HepG2 (cell line): ENCODE results near the gene CPNE4. TPM values are rescaled to one million over a fixed set of nuclear protein-coding genes. Genes with fewer than 3 reads are reported as not detected.

ENCODE experiments used
- ATAC-seq: fragments of 200-7000 bp; cut with Tn5 transposase; 3 replicates; pipeline ENCODE4 v1.9.1; 2020; ENCODE audit warnings: mild to moderate bottlenecking, moderate library complexity
- BruUV-seq: library from RNA; stranded (reverse); fragments of 400-500 nt; replicated peaks from 2 replicates; lab custom pipeline; 2021; lab: Mats Ljungman, UMichigan
- CTCF ChIA-PET: fragments of 300-600 bp; formaldehyde crosslinking; extraction: SDS; loops from one replicate; lab custom pipeline; 2021; ENCODE audit warnings: low total read pairs, inconsistent platforms, low intra/inter-chr PET ratio; lab: Yijun Ruan, JAX
- POLR2A ChIA-PET: fragments of 350-600 bp; sonication (Branson Sonifier 250); formaldehyde crosslinking; loops from one replicate; lab custom pipeline; 2020; ENCODE audit warnings: antibody characterized with exemption, inconsistent platforms; lab: Yijun Ruan, JAX
- DNase-seq: peaks from one replicate; pipeline ENCODE4 v3.0.0-alpha.2; 2015; ENCODE audit warnings: low spot score
- FAIRE-seq: peaks from 3 replicates; lab custom pipeline; 2011; peaks lifted over from hg19 to GRCh38; lab: Jason Lieb, UNC
- H2AFZ ChIP-seq: one replicate; pipeline ENCODE4 v1.6.1; 2011; ENCODE audit warnings: low read length, inconsistent platforms
- H3K27ac ChIP-seq: fragments of 300-600 bp; 3 replicates; pipeline ENCODE4 v1.8.0; 2011; ENCODE audit warnings: mixed run types, mild to moderate bottlenecking, mixed read lengths, low read length, inconsistent platforms; ENCODE audit not compliant: insufficient read depth; ENCODE audit errors: extremely low read length
- H3K27me3 ChIP-seq, 2 experiments: fragments of 200-600 bp in 1 of 2; 2 replicates in 1 of 2; 3 replicates in 1 of 2; pipeline versions ENCODE4 v1.6.0 to v1.8.0; 2011; ENCODE audit warnings: low read length in 2 of 2, mild to moderate bottlenecking in 2 of 2, moderate library complexity in 2 of 2, inconsistent platforms in 1 of 2; ENCODE audit not compliant: insufficient read depth in 2 of 2, control insufficient read depth in 1 of 2
- H3K36me3 ChIP-seq, 2 experiments: fragments of 200-600 bp in 1 of 2; replicated peaks in 1 of 2; 2 replicates in 1 of 2; 3 replicates in 1 of 2; pipeline versions ENCODE4 v1.5.1 to v1.8.0; 2011; ENCODE audit warnings: low read length in 2 of 2, inconsistent platforms in 1 of 2; ENCODE audit not compliant: insufficient read depth in 2 of 2, control insufficient read depth in 1 of 2
- H3K4me1 ChIP-seq: 2 replicates; pipeline ENCODE4 v1.5.1; 2012; ENCODE audit warnings: low read length, inconsistent platforms; ENCODE audit not compliant: insufficient read depth
- H3K4me2 ChIP-seq: 2 replicates; pipeline ENCODE4 v1.6.0; 2011; ENCODE audit warnings: low read depth, low read length, inconsistent platforms
- H3K4me3 ChIP-seq, 3 experiments: fragments of 200-600 bp in 1 of 3; sonication (generic), shearing (Covaris generic) in 1 of 3; replicated peaks in 1 of 3; 2 replicates each; pipeline ENCODE4 v1.5.1; 2011 to 2016; ENCODE audit warnings: low read length in 3 of 3, inconsistent platforms in 2 of 3, low read depth in 2 of 3, mild to moderate bottlenecking in 2 of 3, control low read depth in 1 of 3, mixed read lengths in 1 of 3; ENCODE audit not compliant: insufficient read depth in 1 of 3
- H3K79me2 ChIP-seq: one replicate; pipeline ENCODE4 v1.6.1; 2011; ENCODE audit warnings: low read length, inconsistent platforms; ENCODE audit not compliant: insufficient read depth
- H3K9ac ChIP-seq: 2 replicates; pipeline ENCODE4 v1.6.0; 2011; ENCODE audit warnings: mild to moderate bottlenecking, low read depth, low read length, inconsistent platforms; ENCODE audit not compliant: insufficient read depth
- H3K9me3 ChIP-seq: 2 replicates; pipeline ENCODE4 v1.5.1; 2012; ENCODE audit warnings: mild to moderate bottlenecking, low read length
- H4K20me1 ChIP-seq: 2 replicates; pipeline ENCODE4 v1.6.0; 2011; ENCODE audit warnings: inconsistent platforms, mild to moderate bottlenecking, low read length, moderate library complexity; ENCODE audit not compliant: insufficient read depth
- AKAP8 ChIP-seq: sonication (generic); formaldehyde crosslinking; IDR thresholded peaks from 2 replicates; pipeline ENCODE4 v1.5.1; 2020; ENCODE audit warnings: mild to moderate bottlenecking, missing genetic modification reagents
- ATF4 ChIP-seq, 2 experiments: fragments of 450-650 bp in 1 of 2; sonication (generic) in 1 of 2; formaldehyde crosslinking; IDR thresholded peaks; 2 replicates each; pipeline versions ENCODE4 v1.5.0 to v1.8.0; 2020 to 2022; ENCODE audit warnings: mild to moderate bottlenecking in 1 of 2, missing genetic modification reagents in 1 of 2
- DNMT1 ChIP-seq: sonication (generic); formaldehyde crosslinking; IDR thresholded peaks from 2 replicates; pipeline ENCODE4 v1.5.1; 2020; ENCODE audit warnings: mild to moderate bottlenecking, missing genetic modification reagents
- KDM2A ChIP-seq: sonication (generic); formaldehyde crosslinking; IDR thresholded peaks from 2 replicates; pipeline ENCODE4 v1.4.0; 2020; ENCODE audit warnings: low read depth, missing genetic modification reagents, borderline replicate concordance
- KLF15 ChIP-seq: sonication (generic); formaldehyde crosslinking; IDR thresholded peaks from 2 replicates; pipeline ENCODE4 v1.8.1; 2023; ENCODE audit warnings: borderline replicate concordance, mild to moderate bottlenecking, inconsistent platforms, missing genetic modification reagents, mixed read lengths
- SRSF9 ChIP-seq: fragments of 200-400 bp; formaldehyde crosslinking; IDR thresholded peaks from 2 replicates; pipeline ENCODE4 v1.6.1; 2018; ENCODE audit warnings: borderline replicate concordance, mild to moderate bottlenecking, low read depth, low read length; ENCODE audit not compliant: insufficient read depth, poor library complexity, severe bottlenecking
- USF2 ChIP-seq, 2 experiments: sonication (generic) in 1 of 2; formaldehyde crosslinking in 1 of 2; IDR thresholded peaks; 2 replicates each; pipeline versions ENCODE4 v1.5.1 to v1.6.1; 2011 to 2020; ENCODE audit warnings: borderline replicate concordance in 1 of 2, low read depth in 1 of 2, low read length in 1 of 2, mild to moderate bottlenecking in 1 of 2, missing genetic modification reagents in 1 of 2, moderate library complexity in 1 of 2
- ZBTB39 ChIP-seq: sonication (generic); formaldehyde crosslinking; IDR thresholded peaks from 2 replicates; pipeline ENCODE4 v1.5.0; 2020; ENCODE audit warnings: missing genetic modification reagents
- ZNF484 ChIP-seq: sonication (generic); formaldehyde crosslinking; IDR thresholded peaks from 2 replicates; pipeline ENCODE4 v1.5.1; 2020; ENCODE audit warnings: mild to moderate bottlenecking, low read depth, missing genetic modification reagents, borderline replicate concordance
- ZNF530 ChIP-seq: sonication (generic); formaldehyde crosslinking; IDR thresholded peaks from 2 replicates; pipeline ENCODE4 v1.5.0; 2020; ENCODE audit warnings: low read depth, mild to moderate bottlenecking, missing genetic modification reagents
- ZNF790 ChIP-seq: sonication (generic); formaldehyde crosslinking; IDR thresholded peaks from 2 replicates; pipeline ENCODE4 v1.8.0; 2022; ENCODE audit warnings: missing genetic modification reagents, mild to moderate bottlenecking, borderline replicate concordance
- ZSCAN12 ChIP-seq: sonication (generic); formaldehyde crosslinking; IDR thresholded peaks from 2 replicates; pipeline ENCODE4 v1.9.0; 2021; ENCODE audit warnings: mild to moderate bottlenecking, missing genetic modification reagents
- WGBS: methylation state at CpG from one replicate; pipeline ENCODE4 v1.1.6; 2017; ENCODE audit warnings: low lambda C conversion rate; 5-methylcytosine and 5-hydroxymethylcytosine counted together
- in situ Hi-C: cut with HindIII; loops from 2 replicates; pipeline ENCODE4 v1.10.0; 2017; ENCODE audit warnings: low pct_unique_long_range_greater_than_20kb; ENCODE audit not compliant: extremely low pct_ligation_motif_present
- intact Hi-C: fragments of 100-400 bp; cut with micrococcal nuclease; formaldehyde crosslinking; loops from one replicate; pipeline ENCODE4 v1.10.0; 2022; ENCODE audit not compliant: unreplicated experiment
- polyA plus RNA-seq, 8 experiments: library from polyadenylated mRNA; depleted of rRNA in 3 of 8; stranded (reverse) in 7 of 8; unstranded in 1 of 8; fragments of >200 nt; fragmentation: Illumina TruSeq in 4 of 8; extraction: Trizol in 4 of 8; gene quantifications; 2 replicates each; pipeline versions ENCODE4 v1.2.1 to v1.2.3, GENCODE V29; 2011 to 2016; ENCODE audit warnings: low read depth in 4 of 8, missing spikeins in 1 of 8, mixed read lengths in 1 of 8; ENCODE audit not compliant: insufficient read depth in 1 of 8
- total RNA-seq, 5 experiments: library from RNA; depleted of rRNA; stranded (reverse); fragments of >200 nt; fragmentation: Illumina TruSeq; extraction: Trizol; gene quantifications; 2 replicates each; pipeline ENCODE4 v1.2.3, GENCODE V29; 2016; ENCODE audit warnings: low read depth in 1 of 5

Gene CPNE4
- total and polyA plus RNA-seq, 2 of the 13 experiments (the other 11 are each of a cell fraction or from before 2014, with no cell fraction given) = not detected

- BruUV-seq = no TSS peak
- POLR2A ChIA-PET = no interaction called here
- no peaks in the 10 kb centered on the region for H3K4me1 ChIP-seq
- H3K4me3 ChIP-seq = no peak overlapping the region
- intact Hi-C loops (loop anchor here (10.0 kb wide), 1 partner anchor 761 kb away; no protein-coding TSS in a partner anchor), in situ Hi-C loops (no loop called here)
- 8% methylated on average over 5 of the region's 5 CpGs for WGBS
- H3K9ac ChIP-seq = no peak overlapping the region
- no peaks in the 10 kb centered on the region for H3K36me3 ChIP-seq
- no peaks in the 10 kb centered on the region for H3K79me2 ChIP-seq
- H4K20me1 ChIP-seq = no peaks in the 10 kb centered on the region
- H3K27ac ChIP-seq = no peak overlapping the region
- no peaks in the 10 kb centered on the region for H3K9me3 ChIP-seq
- H2AFZ ChIP-seq = no peak overlapping the region
- no peak for DNase-seq
- CTCF ChIA-PET = interaction anchor here (2.0 kb wide), 1 partner anchor 233 kb away, joined by 28 read pairs; no protein-coding TSS in a partner anchor
- no peak for TF ChIP-seq ZSCAN12
- no peak for TF ChIP-seq USF2 (IDR thresholded peaks at IDR 0.05; ENCODE audit: low read depth, low read length)
- no peak for TF ChIP-seq USF2 (CRISPR knock-in tag; IDR thresholded peaks at IDR 0.05; ENCODE audit: borderline replicate concordance)
- no peak for TF ChIP-seq ZNF484 (CRISPR knock-in tag)
- no peak for TF ChIP-seq ATF4 (CRISPR knock-in tag; IDR thresholded peaks at IDR 0.05)
- no peak for TF ChIP-seq ZBTB39 (CRISPR knock-in tag)
- TF ChIP-seq ZNF790 (CRISPR knock-in tag) = no peak
- no peak for TF ChIP-seq AKAP8 (CRISPR knock-in tag)
- no peak for TF ChIP-seq ZNF530 (CRISPR knock-in tag)
- no peak for TF ChIP-seq DNMT1 (CRISPR knock-in tag)
- no peak for TF ChIP-seq SRSF9
- TF ChIP-seq KLF15 = no peak
- TF ChIP-seq KDM2A (CRISPR knock-in tag) = no peak
- TF ChIP-seq, all 625 proteins: peak for 0
- Histone ChIP-seq H3K27me3 (no peaks in the 10 kb centered on the region), H3K4me2 (no peak overlapping the region)
- FAIRE-seq (no peak), ATAC-seq (no peak)
Measured at GRCh38 chr3:131796111-131796510, 238.7 kb downstream of the CPNE4 start.
